Amniotic stem cell (primary cell): ENCODE data around the gene PCDHB11.
"Not testable (repeated sequence)": the region's sequence is repeated elsewhere in the genome, so short reads cannot be mapped to it uniquely, and the experiment has no call there.

Source experiments
- DNase-seq: peaks from one replicate; lab custom pipeline; 2025; lab: John Stamatoyannopoulos, UW

Gene PCDHB11

GRCh38 chr5:141186897-141187512, 12.4 kb upstream of the PCDHB11 start, which contains the start of gene PCDHB9:
TSS of gene PCDHB9 (plus strand) at chr5:141187161. CDS start at chr5:141187319, 158 bp downstream.
- no peak for DNase-seq

GRCh38 chr5:141188682-141189081, 10.7 kb upstream of the PCDHB11 start:
- DNase-seq = not testable (repeated sequence)

- DNase-seq = not testable (repeated sequence)
These were observed 10.3 kb upstream of the PCDHB11 start for GRCh38 chr5:141189131-141189530.

DNA sequence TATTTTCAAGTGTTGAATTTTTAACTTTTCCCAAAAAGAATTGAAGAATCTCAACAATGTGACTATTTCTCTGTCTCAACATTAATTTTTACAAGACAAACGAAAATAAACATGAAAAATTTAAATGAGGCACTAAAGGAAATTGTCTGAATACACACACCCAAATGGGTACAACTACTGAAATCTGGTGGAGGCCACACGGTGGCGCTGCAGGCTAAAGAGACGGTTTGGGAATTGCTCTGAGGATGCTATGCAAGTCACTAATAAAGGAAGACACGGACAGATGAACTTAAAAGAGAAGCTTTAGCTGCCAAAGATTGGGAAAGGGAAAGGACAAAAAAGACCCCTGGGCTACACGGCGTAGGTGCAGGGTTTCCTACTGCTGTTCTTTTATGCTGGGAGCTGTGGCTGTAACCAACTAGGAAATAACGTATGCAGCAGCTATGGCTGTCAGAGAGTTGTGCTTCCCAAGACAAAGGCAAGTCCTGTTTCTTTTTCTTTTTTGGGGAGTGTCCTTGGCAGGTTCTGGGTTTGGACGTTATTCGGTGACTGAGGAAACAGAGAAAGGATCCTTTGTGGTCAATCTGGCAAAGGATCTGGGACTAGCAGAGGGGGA, 7.2 kb upstream of the PCDHB11 start, which contains the start of gene PCDHB10:
Gene PCDHB10 (plus strand): TSS at position 244 of the 616 bp plus-strand sequence. CDS start 200 bp downstream, at position 444.
- DNase-seq = no peak

GRCh38 chr5:141194332-141194731, 5.1 kb upstream of the PCDHB11 start:
- not testable (repeated sequence) for DNase-seq

GRCh38 chr5:141196363-141196762, 3.1 kb upstream of the PCDHB11 start:
- DNase-seq = no peak

DNA sequence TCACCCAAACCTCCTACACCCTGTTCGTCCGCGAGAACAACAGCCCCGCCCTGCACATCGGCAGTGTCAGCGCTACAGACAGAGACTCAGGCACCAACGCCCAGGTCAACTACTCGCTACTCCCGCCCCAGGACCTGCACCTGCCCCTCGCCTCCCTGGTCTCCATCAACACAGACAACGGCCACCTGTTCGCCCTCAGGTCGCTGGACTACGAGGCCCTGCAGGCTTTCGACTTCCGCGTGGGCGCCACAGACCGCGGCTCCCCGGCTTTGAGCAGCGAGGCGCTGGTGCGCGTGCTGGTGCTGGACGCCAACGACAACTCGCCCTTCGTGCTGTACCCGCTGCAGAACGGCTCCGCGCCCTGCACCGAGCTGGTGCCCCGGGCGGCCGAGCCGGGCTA, 1.7 kb downstream of the PCDHB11 start:
- not testable (repeated sequence) for DNase-seq

- DNase-seq = not testable (repeated sequence)
These were observed 2.2 kb downstream of the PCDHB11 start for GRCh38 chr5:141201646-141202045.

- no peak for DNase-seq
These were observed 9.1 kb downstream of the PCDHB11 start, which contains the start of gene PCDHB12 for GRCh38 chr5:141208478-141208877. TSS of gene PCDHB12 (plus strand) at chr5:141208719. CDS start at chr5:141208908, 189 bp downstream.

GRCh38 chr5:141210281-141210680, 10.9 kb downstream of the PCDHB11 start:
- not testable (repeated sequence) for DNase-seq

DNA sequence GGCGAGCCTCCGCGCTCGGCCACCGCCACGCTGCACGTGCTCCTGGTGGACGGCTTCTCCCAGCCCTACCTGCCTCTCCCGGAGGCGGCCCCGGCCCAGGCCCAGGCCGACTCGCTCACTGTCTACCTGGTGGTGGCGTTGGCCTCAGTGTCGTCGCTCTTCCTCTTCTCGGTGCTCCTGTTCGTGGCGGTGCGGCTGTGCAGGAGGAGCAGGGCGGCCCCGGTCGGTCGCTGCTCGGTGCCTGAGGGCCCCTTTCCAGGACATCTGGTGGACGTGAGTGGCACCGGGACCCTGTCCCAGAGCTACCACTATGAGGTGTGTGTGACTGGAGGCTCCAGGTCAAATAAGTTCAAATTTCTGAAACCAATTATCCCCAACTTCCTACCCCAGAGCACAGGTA, 11.4 kb downstream of the PCDHB11 start:
- not testable (repeated sequence) for DNase-seq

GRCh38 chr5:141213656-141214339, 14.4 kb downstream of the PCDHB11 start, which contains the start of gene PCDHB13:
TSS of gene PCDHB13 (plus strand) at chr5:141213919. CDS start at chr5:141214124, 205 bp downstream.
- not testable (repeated sequence) for DNase-seq

DNA sequence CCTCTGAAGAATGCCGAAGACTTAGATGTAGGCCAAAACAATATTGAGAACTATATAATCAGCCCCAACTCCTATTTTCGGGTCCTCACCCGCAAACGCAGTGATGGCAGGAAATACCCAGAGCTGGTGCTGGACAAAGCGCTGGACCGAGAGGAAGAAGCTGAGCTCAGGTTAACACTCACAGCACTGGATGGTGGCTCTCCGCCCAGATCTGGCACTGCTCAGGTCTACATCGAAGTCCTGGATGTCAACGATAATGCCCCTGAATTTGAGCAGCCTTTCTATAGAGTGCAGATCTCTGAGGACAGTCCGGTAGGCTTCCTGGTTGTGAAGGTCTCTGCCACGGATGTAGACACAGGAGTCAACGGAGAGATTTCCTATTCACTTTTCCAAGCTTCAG, 15.2 kb downstream of the PCDHB11 start:
- DNase-seq = not testable (repeated sequence)

- not testable (repeated sequence) for DNase-seq
These were observed 16.1 kb downstream of the PCDHB11 start for GRCh38 chr5:141215504-141215903.

DNA sequence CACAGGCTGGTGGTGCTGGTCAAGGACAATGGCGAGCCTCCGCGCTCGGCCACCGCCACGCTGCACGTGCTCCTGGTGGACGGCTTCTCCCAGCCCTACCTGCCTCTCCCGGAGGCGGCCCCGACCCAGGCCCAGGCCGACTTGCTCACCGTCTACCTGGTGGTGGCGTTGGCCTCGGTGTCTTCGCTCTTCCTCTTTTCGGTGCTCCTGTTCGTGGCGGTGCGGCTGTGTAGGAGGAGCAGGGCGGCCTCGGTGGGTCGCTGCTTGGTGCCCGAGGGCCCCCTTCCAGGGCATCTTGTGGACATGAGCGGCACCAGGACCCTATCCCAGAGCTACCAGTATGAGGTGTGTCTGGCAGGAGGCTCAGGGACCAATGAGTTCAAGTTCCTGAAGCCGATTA, 16.6 kb downstream of the PCDHB11 start:
- DNase-seq = not testable (repeated sequence)

DNA sequence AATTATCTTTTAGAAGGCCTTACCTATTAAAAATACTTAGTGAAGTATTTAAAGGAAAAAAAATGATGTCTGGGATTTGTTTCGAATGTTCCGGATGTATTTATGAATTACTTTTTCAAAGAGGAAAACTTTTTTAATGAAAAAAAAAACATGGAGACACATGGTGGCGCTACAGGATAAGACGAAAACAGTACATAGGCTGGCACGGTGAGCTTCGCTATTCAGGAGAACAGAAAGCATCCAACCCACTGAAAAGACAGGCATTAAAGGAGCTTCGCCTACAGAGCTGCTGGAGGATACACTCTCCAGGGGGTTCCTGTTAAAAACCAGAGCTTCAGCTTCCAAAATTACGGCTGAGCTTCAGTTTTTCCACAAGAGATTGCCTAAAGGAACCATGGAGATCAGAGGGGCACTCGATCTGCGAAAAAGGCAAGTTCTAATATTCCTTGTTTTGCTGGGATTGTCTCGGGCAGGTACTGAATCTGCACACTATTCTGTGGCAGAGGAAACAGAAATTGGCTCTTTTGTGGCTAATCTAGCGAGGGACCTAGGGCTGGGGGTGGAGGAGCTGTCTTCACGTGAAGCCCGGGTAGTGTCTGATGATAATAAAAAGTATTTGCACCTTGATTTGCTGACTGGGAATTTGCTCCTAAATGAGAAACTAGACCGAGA, 23.8 kb downstream of the PCDHB11 start, which contains the start of gene PCDHB14:
Gene PCDHB14 (plus strand): TSS at position 232 of the 672 bp plus-strand sequence. CDS start 163 bp downstream, at position 395.
- peak; percentile 25 for DNase-seq

DNA sequence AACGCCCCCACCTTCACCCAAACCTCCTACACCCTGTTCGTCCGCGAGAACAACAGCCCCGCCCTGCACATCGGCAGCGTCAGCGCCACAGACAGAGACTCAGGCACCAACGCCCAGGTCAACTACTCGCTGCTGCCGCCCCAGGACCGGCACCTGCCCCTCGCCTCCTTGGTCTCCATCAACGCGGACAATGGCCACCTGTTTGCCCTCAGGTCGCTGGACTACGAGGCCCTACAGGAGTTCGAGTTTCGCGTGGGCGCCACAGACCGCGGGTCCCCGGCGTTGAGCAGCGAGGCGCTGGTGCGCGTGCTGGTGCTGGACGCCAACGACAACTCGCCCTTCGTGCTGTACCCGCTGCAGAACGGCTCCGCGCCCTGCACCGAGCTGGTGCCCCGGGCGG, 25.4 kb downstream of the PCDHB11 start:
- not testable (repeated sequence) for DNase-seq

- not testable (repeated sequence) for DNase-seq
These were observed 26.0 kb downstream of the PCDHB11 start for GRCh38 chr5:141225421-141225820.

DNA sequence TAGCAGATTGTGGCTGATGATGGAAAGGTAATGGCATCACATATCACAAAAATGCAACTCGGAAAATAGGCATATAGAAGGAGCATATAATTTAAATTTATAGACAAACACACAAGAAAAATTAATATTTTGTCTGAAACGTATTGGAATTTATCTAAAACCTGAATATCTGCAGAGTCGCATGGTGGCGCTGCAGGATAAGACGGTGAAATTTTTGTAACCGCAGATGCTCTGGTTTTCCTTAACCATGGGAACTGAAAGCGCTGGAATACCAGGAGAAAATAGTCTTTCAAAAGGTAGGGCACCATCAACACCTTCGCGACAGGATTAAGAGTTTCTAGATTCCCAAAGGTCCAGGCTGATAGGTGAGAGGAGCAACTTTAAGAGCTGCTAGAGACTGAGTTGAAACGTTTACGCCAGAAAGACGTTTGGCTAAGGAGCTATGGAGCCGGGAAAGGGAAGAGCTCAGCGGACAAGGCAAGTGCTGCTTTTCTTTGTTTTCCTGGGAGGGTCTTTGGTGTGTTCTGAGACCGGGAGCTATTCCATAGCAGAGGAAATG, 34.8 kb downstream of the PCDHB11 start:
- no peak for DNase-seq

DNA sequence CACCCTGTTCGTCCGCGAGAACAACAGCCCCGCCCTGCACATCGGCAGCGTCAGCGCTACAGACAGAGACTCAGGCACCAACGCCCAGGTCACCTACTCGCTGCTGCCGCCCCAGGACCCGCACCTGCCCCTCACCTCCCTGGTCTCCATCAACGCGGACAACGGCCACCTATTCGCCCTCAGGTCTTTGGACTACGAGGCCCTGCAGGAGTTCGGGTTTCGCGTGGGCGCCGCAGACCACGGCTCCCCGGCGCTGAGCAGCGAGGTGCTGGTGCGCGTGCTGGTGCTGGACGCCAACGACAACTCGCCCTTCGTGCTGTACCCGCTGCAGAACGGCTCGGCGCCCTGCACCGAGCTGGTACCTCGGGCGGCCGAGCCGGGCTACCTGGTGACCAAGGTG, 36.5 kb downstream of the PCDHB11 start:
- not testable (repeated sequence) for DNase-seq

- no peak for DNase-seq
These were observed 37.3 kb downstream of the PCDHB11 start for GRCh38 chr5:141236516-141237313.
